Uterus (tissue), 2 donors: ENCODE data around the gene NOLC1.

Experiments
- POLR2A ChIP-seq, 2 donors: fragments of 450-650 bp; IDR thresholded peaks; one replicate each; pipeline ENCODE4 v1.6.1; 2016; ENCODE audit warnings: antibody characterized with exemption in 2 of 2, mild to moderate bottlenecking in 1 of 2, moderate library complexity in 1 of 2
- TF ChIP-seq, protein P1 (sequence below), 4 experiments: fragments of 200-600 bp in 2 of 4; fragments of 450-650 bp in 2 of 4; sonication (generic) in 2 of 4; IDR thresholded peaks; one replicate each; pipeline ENCODE4 v1.5.1; 2016 to 2019; ENCODE audit warnings: antibody characterized with exemption in 4 of 4, mild to moderate bottlenecking in 2 of 4, moderate library complexity in 1 of 4

GRCh38 chr10:102175415-102175814 lies 23.2 kb downstream of the NOLC1 start:
- TF ChIP-seq POLR2A (IDR thresholded peaks at IDR 0.05): no peak
- TF ChIP-seq, protein P1, sequence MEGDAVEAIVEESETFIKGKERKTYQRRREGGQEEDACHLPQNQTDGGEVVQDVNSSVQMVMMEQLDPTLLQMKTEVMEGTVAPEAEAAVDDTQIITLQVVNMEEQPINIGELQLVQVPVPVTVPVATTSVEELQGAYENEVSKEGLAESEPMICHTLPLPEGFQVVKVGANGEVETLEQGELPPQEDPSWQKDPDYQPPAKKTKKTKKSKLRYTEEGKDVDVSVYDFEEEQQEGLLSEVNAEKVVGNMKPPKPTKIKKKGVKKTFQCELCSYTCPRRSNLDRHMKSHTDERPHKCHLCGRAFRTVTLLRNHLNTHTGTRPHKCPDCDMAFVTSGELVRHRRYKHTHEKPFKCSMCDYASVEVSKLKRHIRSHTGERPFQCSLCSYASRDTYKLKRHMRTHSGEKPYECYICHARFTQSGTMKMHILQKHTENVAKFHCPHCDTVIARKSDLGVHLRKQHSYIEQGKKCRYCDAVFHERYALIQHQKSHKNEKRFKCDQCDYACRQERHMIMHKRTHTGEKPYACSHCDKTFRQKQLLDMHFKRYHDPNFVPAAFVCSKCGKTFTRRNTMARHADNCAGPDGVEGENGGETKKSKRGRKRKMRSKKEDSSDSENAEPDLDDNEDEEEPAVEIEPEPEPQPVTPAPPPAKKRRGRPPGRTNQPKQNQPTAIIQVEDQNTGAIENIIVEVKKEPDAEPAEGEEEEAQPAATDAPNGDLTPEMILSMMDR (IDR thresholded peaks at IDR 0.05): no peak
